NT2/D1 (cell line): ENCODE measurements around the gene FRMD5.

Experiments used
- YY1 ChIP-seq: IDR thresholded peaks from 2 replicates; pipeline ENCODE4 v1.6.1; 2011; ENCODE audit not compliant: insufficient read length, insufficient read depth
- ZNF274 ChIP-seq: IDR thresholded peaks from 2 replicates; pipeline ENCODE4 v1.6.1; 2011; ENCODE audit warnings: mild to moderate bottlenecking, low read depth, low read length

DNA sequence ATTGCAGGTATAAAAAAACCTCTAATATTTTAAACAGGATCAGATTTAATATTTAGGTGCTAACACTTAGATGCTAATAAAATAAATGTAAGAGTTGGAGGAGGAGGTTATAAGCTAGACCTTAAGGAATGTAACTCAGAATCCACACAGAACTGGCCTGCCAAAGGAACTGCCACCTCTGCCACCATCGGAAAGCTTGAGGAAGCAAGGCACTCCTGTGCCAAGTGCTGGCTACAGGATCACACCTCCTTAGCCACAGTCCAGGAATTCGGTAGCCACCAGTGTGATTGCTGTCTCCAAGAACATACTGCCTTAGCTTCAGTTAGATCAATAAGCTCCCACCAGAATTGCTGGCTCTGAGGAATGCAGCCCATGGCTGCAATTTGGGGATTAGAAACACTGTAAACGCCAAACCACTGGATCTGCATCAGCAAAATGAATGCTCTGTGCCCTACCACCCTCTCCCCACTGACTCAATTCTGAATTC is 58.0 kb downstream of the FRMD5 start:
- TF ChIP-seq YY1 (no peak), ZNF274 (no peak)
